ENCODE measurements around the gene CTU2. TPM values are rescaled to one million over a fixed set of nuclear protein-coding genes. Genes with fewer than 3 reads are reported as not detected.

Gene CTU2
- total and polyA plus RNA-seq, 8 donors = 9.7 to 19.8 (median 14.0) TPM

- H3K36me3 ChIP-seq = peaks cover 0 to 100% of the 10 kb centered on the region in 2 donors
- no peak overlapping the region for H3K27ac ChIP-seq
- no peaks in the 10 kb centered on the region for H3K9me3 ChIP-seq
- H3K4me1 ChIP-seq = no peaks in the 10 kb centered on the region
- H3K27me3 ChIP-seq = no peaks in the 10 kb centered on the region
- ATAC-seq (no peak), DNase-seq (no peak)
- TF ChIP-seq CTCF (IDR thresholded peaks at IDR 0.05) = no peak
- intact Hi-C loops (cut with DNase I) = no loop called here
- H3K4me3 ChIP-seq = no peak overlapping the region
Observed at GRCh38 chr16:88719267-88719932, 13.1 kb downstream of the CTU2 start.

GRCh38 chr16:88719933-88720296, 13.6 kb downstream of the CTU2 start:
- TF ChIP-seq CTCF (IDR thresholded peaks at IDR 0.05) = no peak
- Histone ChIP-seq H3K27me3 (no peaks in the 10 kb centered on the region), H3K36me3 (peaks cover 0 to 100% of the 10 kb centered on the region in 2 donors), H3K4me3 (no peak overlapping the region), H3K4me1 (no peaks in the 10 kb centered on the region), H3K9me3 (no peaks in the 10 kb centered on the region), H3K27ac (no peak overlapping the region)
- intact Hi-C loops (cut with DNase I) = no loop called here
- no peak for DNase-seq
- no peak for ATAC-seq

GRCh38 chr16:88720396-88720970, 14.2 kb downstream of the CTU2 start:
- intact Hi-C loops (cut with DNase I) = no loop called here
- no peaks in the 10 kb centered on the region for H3K9me3 ChIP-seq
- no peak overlapping the region for H3K4me3 ChIP-seq
- no peak overlapping the region for H3K27ac ChIP-seq
- no peaks in the 10 kb centered on the region for H3K27me3 ChIP-seq
- no peaks in the 10 kb centered on the region for H3K4me1 ChIP-seq
- TF ChIP-seq CTCF (IDR thresholded peaks at IDR 0.05) = no peak
- DNase-seq (no peak), ATAC-seq (no peak)
- H3K36me3 ChIP-seq = peaks cover 0 to 100% of the 10 kb centered on the region in 2 donors

- DNase-seq = no peak
- no peak overlapping the region for H3K4me3 ChIP-seq
- no peak for TF ChIP-seq CTCF (IDR thresholded peaks at IDR 0.05)
- H3K4me1 ChIP-seq = no peaks in the 10 kb centered on the region
- no peaks in the 10 kb centered on the region for H3K9me3 ChIP-seq
- no peaks in the 10 kb centered on the region for H3K27me3 ChIP-seq
- no peak overlapping the region for H3K27ac ChIP-seq
- intact Hi-C loops (cut with DNase I) = no loop called here
- H3K36me3 ChIP-seq = peaks cover 0 to 100% of the 10 kb centered on the region in 2 donors
- no peak for ATAC-seq
Observed at GRCh38 chr16:88721236-88721635, 14.9 kb downstream of the CTU2 start.

GRCh38 chr16:88721815-88722755, 15.8 kb downstream of the CTU2 start:
- Histone ChIP-seq H3K4me1 (no peaks in the 10 kb centered on the region), H3K9me3 (no peaks in the 10 kb centered on the region), H3K27me3 (no peaks in the 10 kb centered on the region), H3K27ac (no peak overlapping the region), H3K36me3 (peaks cover 0 to 100% of the 10 kb centered on the region in 2 donors), H3K4me3 (no peak overlapping the region)
- intact Hi-C loops (cut with DNase I) = no loop called here
- TF ChIP-seq CTCF (IDR thresholded peaks at IDR 0.05) = no peak
- DNase-seq (no peak), ATAC-seq (no peak)
